ENCODE data around the gene SPRYD3.
"Not testable (repeated sequence)": the region's sequence is repeated elsewhere in the genome, so short reads cannot be mapped to it uniquely, and the experiment has no call there.

SPRYD3 gene

DNA sequence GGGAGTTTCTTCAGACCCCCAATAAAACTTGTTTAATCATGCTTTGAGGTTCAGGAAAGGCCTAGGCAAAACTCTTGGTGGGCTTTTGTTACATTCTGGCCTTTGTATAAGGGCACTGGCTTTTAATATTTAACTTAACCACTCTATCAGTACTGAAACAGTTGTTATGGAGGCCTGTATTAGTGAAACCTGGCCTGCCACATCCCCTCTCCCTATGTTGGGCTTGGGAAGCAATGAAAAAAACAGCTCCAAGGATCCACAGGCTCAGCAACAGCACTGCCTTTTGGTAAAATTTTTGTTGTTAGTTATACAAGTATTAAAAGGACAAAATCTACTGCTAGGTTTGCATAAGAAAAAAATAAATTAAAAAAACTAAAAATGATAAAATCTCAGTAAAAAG, 34.8 kb upstream of the SPRYD3 start:
- Histone ChIP-seq H3K4me2 (ENCODE audit: low read depth, low read length, poor library complexity, severe bottlenecking) (no peak overlapping the region), H3F3A (ENCODE audit: insufficient read depth) (no peaks in the 10 kb centered on the region), H3K9ac (ENCODE audit: low read length) (no peak overlapping the region), H3K36me3 (ENCODE audit: low read length) (0 out of 2 replicates have a peak, but pooled peaks cover 5% of the 10 kb centered on the region), H4K20me1 (ENCODE audit: low read depth, low read length) (no peaks in the 10 kb centered on the region), H3K4me3 (ENCODE audit: insufficient read depth, low read length, poor library complexity, severe bottlenecking) (no peak overlapping the region), H3K9me2 (replicated peaks; ENCODE audit: insufficient read depth, low read length) (no peaks in the 10 kb centered on the region), H2AFZ (ENCODE audit: low read depth, low read length, severe bottlenecking) (no peak overlapping the region), H3K9me3 (ENCODE audit: insufficient read depth, low read length) (no peaks in the 10 kb centered on the region), H3K27ac (ENCODE audit: low read depth, low read length) (no peak overlapping the region), H3K27me3 (ENCODE audit: low read length) (no peaks in the 10 kb centered on the region), H3K79me2 (ENCODE audit: insufficient read depth, low read length) (no peaks in the 10 kb centered on the region)
- TF ChIP-seq, protein P1, sequence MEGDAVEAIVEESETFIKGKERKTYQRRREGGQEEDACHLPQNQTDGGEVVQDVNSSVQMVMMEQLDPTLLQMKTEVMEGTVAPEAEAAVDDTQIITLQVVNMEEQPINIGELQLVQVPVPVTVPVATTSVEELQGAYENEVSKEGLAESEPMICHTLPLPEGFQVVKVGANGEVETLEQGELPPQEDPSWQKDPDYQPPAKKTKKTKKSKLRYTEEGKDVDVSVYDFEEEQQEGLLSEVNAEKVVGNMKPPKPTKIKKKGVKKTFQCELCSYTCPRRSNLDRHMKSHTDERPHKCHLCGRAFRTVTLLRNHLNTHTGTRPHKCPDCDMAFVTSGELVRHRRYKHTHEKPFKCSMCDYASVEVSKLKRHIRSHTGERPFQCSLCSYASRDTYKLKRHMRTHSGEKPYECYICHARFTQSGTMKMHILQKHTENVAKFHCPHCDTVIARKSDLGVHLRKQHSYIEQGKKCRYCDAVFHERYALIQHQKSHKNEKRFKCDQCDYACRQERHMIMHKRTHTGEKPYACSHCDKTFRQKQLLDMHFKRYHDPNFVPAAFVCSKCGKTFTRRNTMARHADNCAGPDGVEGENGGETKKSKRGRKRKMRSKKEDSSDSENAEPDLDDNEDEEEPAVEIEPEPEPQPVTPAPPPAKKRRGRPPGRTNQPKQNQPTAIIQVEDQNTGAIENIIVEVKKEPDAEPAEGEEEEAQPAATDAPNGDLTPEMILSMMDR (IDR thresholded peaks at IDR 0.05; ENCODE audit: insufficient read depth, low read length, poor library complexity, severe bottlenecking): no peak
- TF ChIP-seq EZH2phosphoT487 (conservative IDR thresholded peaks at IDR 0.05; ENCODE audit: low read length): no peak

DNA sequence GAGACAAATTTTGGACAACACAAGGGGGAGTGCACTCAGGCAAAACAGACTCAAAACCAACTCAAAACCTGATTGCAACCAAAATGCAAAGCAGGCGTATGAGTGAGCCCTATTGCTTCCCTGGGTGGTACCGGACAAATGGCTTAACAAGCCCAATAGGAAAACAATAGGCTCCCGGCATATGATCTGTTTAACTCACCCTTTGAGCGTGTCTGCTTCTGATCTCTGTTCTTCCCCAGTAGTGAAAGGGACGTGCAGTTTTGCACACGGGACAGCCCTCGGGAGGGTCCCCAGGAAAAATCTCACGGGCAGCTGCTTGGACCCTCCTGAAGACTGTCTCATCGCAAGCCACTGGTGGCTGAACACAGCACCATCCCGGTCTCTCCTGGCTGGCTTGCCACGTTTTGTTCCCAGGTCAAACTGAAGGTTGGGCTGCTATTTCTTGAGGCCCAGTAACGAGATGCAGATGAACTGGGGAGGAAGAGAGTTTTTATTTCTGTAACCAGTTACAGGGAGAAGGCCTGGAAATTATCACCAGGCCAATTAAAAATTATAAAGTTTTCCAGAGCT, 34.0 kb upstream of the SPRYD3 start:
- H3K79me2 ChIP-seq (ENCODE audit: insufficient read depth, low read length): no peaks in the 10 kb centered on the region
- H3K4me3 ChIP-seq (ENCODE audit: insufficient read depth, low read length, poor library complexity, severe bottlenecking): no peak overlapping the region
- H3K27ac ChIP-seq (ENCODE audit: low read depth, low read length): no peak overlapping the region
- no peak overlapping the region for H3K9ac ChIP-seq (ENCODE audit: low read length)
- H3K36me3 ChIP-seq (ENCODE audit: low read length): 0 out of 2 replicates have a peak, but pooled peaks cover 5% of the 10 kb centered on the region
- H3K27me3 ChIP-seq (ENCODE audit: low read length): no peaks in the 10 kb centered on the region
- no peak overlapping the region for H3K4me2 ChIP-seq (ENCODE audit: low read depth, low read length, poor library complexity, severe bottlenecking)
- H3F3A ChIP-seq (ENCODE audit: insufficient read depth): no peaks in the 10 kb centered on the region
- H3K9me2 ChIP-seq (replicated peaks; ENCODE audit: insufficient read depth, low read length): no peaks in the 10 kb centered on the region
- TF ChIP-seq, protein P1 (IDR thresholded peaks at IDR 0.05; ENCODE audit: insufficient read depth, low read length, poor library complexity, severe bottlenecking): no peak
- TF ChIP-seq EZH2phosphoT487 (conservative IDR thresholded peaks at IDR 0.05; ENCODE audit: low read length): no peak
- H3K9me3 ChIP-seq (ENCODE audit: insufficient read depth, low read length): no peaks in the 10 kb centered on the region
- no peaks in the 10 kb centered on the region for H4K20me1 ChIP-seq (ENCODE audit: low read depth, low read length)
- no peak overlapping the region for H2AFZ ChIP-seq (ENCODE audit: low read depth, low read length, severe bottlenecking)

DNA sequence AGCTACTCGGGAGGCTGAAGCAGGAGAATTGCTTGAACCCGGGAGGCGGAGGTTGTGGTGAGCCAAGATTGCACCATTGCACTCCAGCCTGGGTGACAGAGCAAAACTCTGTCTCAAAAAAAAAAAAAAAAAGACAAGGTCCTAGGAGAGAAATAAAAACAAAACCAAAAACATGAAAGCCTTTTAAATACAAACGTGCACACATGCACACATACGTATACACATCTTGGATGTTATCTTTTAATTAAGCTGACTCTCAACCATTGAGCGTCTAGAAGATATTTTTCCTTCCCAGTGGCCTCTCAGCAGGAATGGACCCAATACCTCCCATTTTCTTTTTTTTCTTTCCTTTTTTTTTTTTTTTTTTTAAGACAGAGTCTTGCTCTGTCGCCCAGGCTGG, 33.2 kb upstream of the SPRYD3 start:
- H3K9me3 ChIP-seq (ENCODE audit: insufficient read depth, low read length); H3K4me3 ChIP-seq (ENCODE audit: insufficient read depth, low read length, poor library complexity, severe bottlenecking); H3K9ac ChIP-seq (ENCODE audit: low read length); H3K27me3 ChIP-seq (ENCODE audit: low read length); H3K27ac ChIP-seq (ENCODE audit: low read depth, low read length); H2AFZ ChIP-seq (ENCODE audit: low read depth, low read length, severe bottlenecking); H3F3A ChIP-seq (ENCODE audit: insufficient read depth); H3K9me2 ChIP-seq (replicated peaks; ENCODE audit: insufficient read depth, low read length); H4K20me1 ChIP-seq (ENCODE audit: low read depth, low read length); H3K36me3 ChIP-seq (ENCODE audit: low read length); H3K4me2 ChIP-seq (ENCODE audit: low read depth, low read length, poor library complexity, severe bottlenecking); H3K79me2 ChIP-seq (ENCODE audit: insufficient read depth, low read length): not testable (repeated sequence)

DNA sequence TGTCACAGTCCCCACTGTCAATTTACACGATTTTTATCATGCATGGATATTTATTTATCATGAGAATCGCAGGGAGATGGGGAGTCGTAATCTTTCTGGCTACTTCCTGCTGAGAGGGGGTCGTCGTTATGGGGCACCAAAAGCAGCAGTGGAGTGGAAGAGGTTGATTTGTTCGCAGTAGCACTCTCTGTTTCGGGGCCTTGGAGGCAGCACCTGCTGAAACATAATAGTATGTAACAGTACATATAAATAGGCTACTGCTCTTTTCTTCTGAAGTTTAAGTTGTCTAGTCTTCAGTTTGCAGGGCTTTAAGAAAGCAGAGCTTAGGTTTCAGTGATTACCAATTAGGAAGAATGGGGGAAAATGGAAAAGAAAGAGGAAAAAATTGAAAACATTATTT, 27.9 kb upstream of the SPRYD3 start:
- peaks cover 10% of the 10 kb centered on the region for H3F3A ChIP-seq (ENCODE audit: insufficient read depth)
- H3K36me3 ChIP-seq (ENCODE audit: low read length): 0 out of 2 replicates have a peak, but pooled peaks cover 5% of the 10 kb centered on the region
- no peaks in the 10 kb centered on the region for H3K79me2 ChIP-seq (ENCODE audit: insufficient read depth, low read length)
- no peaks in the 10 kb centered on the region for H3K9me2 ChIP-seq (replicated peaks; ENCODE audit: insufficient read depth, low read length)
- TF ChIP-seq, protein P1 (IDR thresholded peaks at IDR 0.05; ENCODE audit: insufficient read depth, low read length, poor library complexity, severe bottlenecking): no peak
- TF ChIP-seq EZH2phosphoT487 (conservative IDR thresholded peaks at IDR 0.05; ENCODE audit: low read length): no peak
- H3K4me2 ChIP-seq (ENCODE audit: low read depth, low read length, poor library complexity, severe bottlenecking): no peak overlapping the region
- no peaks in the 10 kb centered on the region for H4K20me1 ChIP-seq (ENCODE audit: low read depth, low read length)
- H3K27ac ChIP-seq (ENCODE audit: low read depth, low read length): peak overlapping the region; percentile 54
- no peak overlapping the region for H3K4me3 ChIP-seq (ENCODE audit: insufficient read depth, low read length, poor library complexity, severe bottlenecking)
- no peaks in the 10 kb centered on the region for H3K27me3 ChIP-seq (ENCODE audit: low read length)
- no peak overlapping the region for H2AFZ ChIP-seq (ENCODE audit: low read depth, low read length, severe bottlenecking)
- H3K9me3 ChIP-seq (ENCODE audit: insufficient read depth, low read length): no peaks in the 10 kb centered on the region
- H3K9ac ChIP-seq (ENCODE audit: low read length): no peak overlapping the region
